ENCODE results near the gene TCP11L2. TPM values are rescaled to one million over a fixed set of nuclear protein-coding genes. Genes with fewer than 3 reads are reported as not detected.

The TCP11L2 gene
- polyA plus RNA-seq, 3 donors = 23.5 to 37.3 (median 35.8) TPM

DNA sequence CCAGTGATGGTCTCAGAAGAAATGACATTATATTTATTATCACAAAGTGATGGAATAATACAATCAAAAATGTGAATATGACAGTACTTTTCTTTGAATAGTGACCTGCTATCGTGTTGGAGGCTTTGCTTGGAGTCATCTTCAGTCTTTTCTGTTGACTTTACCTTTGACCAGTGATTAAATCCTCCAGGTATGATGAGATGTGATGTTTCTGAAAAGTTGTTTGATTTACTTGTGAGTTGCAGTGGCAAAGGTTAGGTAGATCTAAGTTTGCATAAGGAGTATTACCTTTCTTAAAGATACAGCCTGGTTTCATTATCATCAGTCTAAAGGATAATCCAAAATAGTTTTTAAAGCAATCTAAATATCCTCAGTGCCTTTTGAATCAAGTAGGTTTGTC, 4.6 kb downstream of the TCP11L2 start:
- Histone ChIP-seq H3K79me2 (ENCODE audit: insufficient read depth, low read length) (peaks cover 28% of the 10 kb centered on the region), H3K9ac (ENCODE audit: insufficient read depth, low read length, poor library complexity, severe bottlenecking) (no peak overlapping the region), H3K27ac (ENCODE audit: low read depth in 1 of 2, low read length in 2 of 2) (no peak overlapping the region), H3K4me1 (ENCODE audit: control insufficient read depth in 1 of 2, insufficient read depth in 2 of 2, low read length in 2 of 2) (peaks cover 73 to 75% of the 10 kb centered on the region in 2 donors), H2AFZ (ENCODE audit: insufficient read depth, low read depth, low read length, poor library complexity, severe bottlenecking) (no peak overlapping the region), H3K4me2 (replicated peaks; ENCODE audit: extremely low read depth, low read length, poor library complexity, severe bottlenecking) (no peak overlapping the region), H4K20me1 (ENCODE audit: insufficient read depth, low read length) (peaks cover 29% of the 10 kb centered on the region), H3K4me3 (replicated peaks in 1 of 3; ENCODE audit: low read depth in 2 of 3, low read length in 3 of 3) (no peak overlapping the region), H3K36me3 (replicated peaks in 1 of 2; ENCODE audit: control insufficient read depth in 1 of 2, insufficient read depth in 2 of 2, low read length in 2 of 2) (peaks cover 6 to 10% of the 10 kb centered on the region in 2 donors), H3K27me3 (ENCODE audit: control insufficient read depth in 2 of 2, insufficient read depth in 2 of 2, low read length in 2 of 2) (no peaks in the 10 kb centered on the region), H3K9me3 (replicated peaks in 1 of 2; ENCODE audit: control insufficient read depth in 1 of 2, insufficient read depth in 1 of 2, low read length in 2 of 2) (no peaks in the 10 kb centered on the region)
- Mint-ChIP-seq H3K4me3 (no peak overlapping the region), H3K36me3 (peaks cover 13 to 24% of the 10 kb centered on the region in 2 donors), H3K4me1 (peaks cover 77% of the 10 kb centered on the region), H3K27me3 (ENCODE audit: low read depth in 3 of 3) (no peaks in the 10 kb centered on the region), H3K9me3 (no peaks in the 10 kb centered on the region), H3K27ac (no peak overlapping the region)
- no peak for DNase-seq
- 80% methylated on average over 1 of the region's 1 CpG for WGBS (ENCODE audit: insufficient coverage)
- TF ChIP-seq, protein P1, sequence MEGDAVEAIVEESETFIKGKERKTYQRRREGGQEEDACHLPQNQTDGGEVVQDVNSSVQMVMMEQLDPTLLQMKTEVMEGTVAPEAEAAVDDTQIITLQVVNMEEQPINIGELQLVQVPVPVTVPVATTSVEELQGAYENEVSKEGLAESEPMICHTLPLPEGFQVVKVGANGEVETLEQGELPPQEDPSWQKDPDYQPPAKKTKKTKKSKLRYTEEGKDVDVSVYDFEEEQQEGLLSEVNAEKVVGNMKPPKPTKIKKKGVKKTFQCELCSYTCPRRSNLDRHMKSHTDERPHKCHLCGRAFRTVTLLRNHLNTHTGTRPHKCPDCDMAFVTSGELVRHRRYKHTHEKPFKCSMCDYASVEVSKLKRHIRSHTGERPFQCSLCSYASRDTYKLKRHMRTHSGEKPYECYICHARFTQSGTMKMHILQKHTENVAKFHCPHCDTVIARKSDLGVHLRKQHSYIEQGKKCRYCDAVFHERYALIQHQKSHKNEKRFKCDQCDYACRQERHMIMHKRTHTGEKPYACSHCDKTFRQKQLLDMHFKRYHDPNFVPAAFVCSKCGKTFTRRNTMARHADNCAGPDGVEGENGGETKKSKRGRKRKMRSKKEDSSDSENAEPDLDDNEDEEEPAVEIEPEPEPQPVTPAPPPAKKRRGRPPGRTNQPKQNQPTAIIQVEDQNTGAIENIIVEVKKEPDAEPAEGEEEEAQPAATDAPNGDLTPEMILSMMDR (IDR thresholded peaks at IDR 0.05) = no peak
- intact Hi-C loops (cut with micrococcal nuclease) = no loop called here

- peaks cover 80 to 84% of the 10 kb centered on the region in 2 donors for H3K4me1 ChIP-seq (ENCODE audit: control insufficient read depth in 1 of 2, insufficient read depth in 2 of 2, low read length in 2 of 2)
- no peaks in the 10 kb centered on the region for H3K27me3 ChIP-seq (ENCODE audit: control insufficient read depth in 2 of 2, insufficient read depth in 2 of 2, low read length in 2 of 2)
- no peak overlapping the region for H3K27ac Mint-ChIP-seq
- no peak for DNase-seq
- peaks cover 7 to 10% of the 10 kb centered on the region in 2 donors for H3K36me3 ChIP-seq (replicated peaks in 1 of 2; ENCODE audit: control insufficient read depth in 1 of 2, insufficient read depth in 2 of 2, low read length in 2 of 2)
- no peak overlapping the region for H2AFZ ChIP-seq (ENCODE audit: insufficient read depth, low read depth, low read length, poor library complexity, severe bottlenecking)
- no peak overlapping the region for H3K4me3 Mint-ChIP-seq
- H3K4me3 ChIP-seq (replicated peaks in 1 of 3; ENCODE audit: low read depth in 2 of 3, low read length in 3 of 3) = no peak overlapping the region
- H3K27ac ChIP-seq (ENCODE audit: low read depth in 1 of 2, low read length in 2 of 2) = no peak overlapping the region
- H3K4me2 ChIP-seq (replicated peaks; ENCODE audit: extremely low read depth, low read length, poor library complexity, severe bottlenecking) = no peak overlapping the region
- no peaks in the 10 kb centered on the region for H3K27me3 Mint-ChIP-seq (ENCODE audit: low read depth in 3 of 3)
- peaks cover 28% of the 10 kb centered on the region for H3K79me2 ChIP-seq (ENCODE audit: insufficient read depth, low read length)
- 100% methylated on average over 1 of the region's 1 CpG for WGBS (ENCODE audit: insufficient coverage)
- H3K9me3 ChIP-seq (replicated peaks in 1 of 2; ENCODE audit: control insufficient read depth in 1 of 2, insufficient read depth in 1 of 2, low read length in 2 of 2) = no peaks in the 10 kb centered on the region
- peaks cover 83% of the 10 kb centered on the region for H3K4me1 Mint-ChIP-seq
- H4K20me1 ChIP-seq (ENCODE audit: insufficient read depth, low read length) = peaks cover 29% of the 10 kb centered on the region
- TF ChIP-seq, protein P1 (IDR thresholded peaks at IDR 0.05) = no peak
- H3K9me3 Mint-ChIP-seq = no peaks in the 10 kb centered on the region
- no peak overlapping the region for H3K9ac ChIP-seq (ENCODE audit: insufficient read depth, low read length, poor library complexity, severe bottlenecking)
- intact Hi-C loops (cut with micrococcal nuclease) = no loop called here
- peaks cover 17 to 24% of the 10 kb centered on the region in 2 donors for H3K36me3 Mint-ChIP-seq
These were observed 5.6 kb downstream of the TCP11L2 start for GRCh38 chr12:106308121-106308520.

Measured in CD14-positive monocyte (primary cell).